GM12878 (cell line): ENCODE results near the gene ENPP7. TPM values are rescaled to one million over a fixed set of nuclear protein-coding genes. Genes with fewer than 3 reads are reported as not detected.
"Not testable (repeated sequence)": the region's sequence is repeated elsewhere in the genome, so short reads cannot be mapped to it uniquely, and the experiment has no call there.

Source experiments
- ATAC-seq: fragments of 200-7000 bp; cut with Tn5 transposase; 3 replicates; pipeline ENCODE4 v1.9.1; 2020; ENCODE audit warnings: mild to moderate bottlenecking, moderate library complexity
- BruUV-seq: library from RNA; stranded (reverse); fragments of 400-500 nt; replicated peaks from 2 replicates; lab custom pipeline; 2021; lab: Mats Ljungman, UMichigan
- CTCF ChIA-PET: fragments of 300-600 bp; sonication (Branson Sonifier 250); formaldehyde crosslinking; extraction: SDS; loops from one replicate; lab custom pipeline; 2021; ENCODE audit warnings: inconsistent platforms; lab: Yijun Ruan, JAX
- POLR2A ChIA-PET: fragments of 350-600 bp; formaldehyde crosslinking; extraction: SDS; loops from one replicate; lab custom pipeline; 2021; ENCODE audit warnings: inconsistent platforms; lab: Charles Lee
- RAD21 ChIA-PET: fragments of 300-600 bp; sonication (Branson Sonifier 250); formaldehyde crosslinking; loops from one replicate; lab custom pipeline; 2023; ENCODE audit warnings: antibody characterized with exemption; ENCODE audit not compliant: unreplicated experiment; lab: Charles Lee
- SMC1A ChIA-PET: fragments of 300-600 bp; sonication (Branson Sonifier 250); formaldehyde crosslinking; loops from one replicate; lab custom pipeline; 2023; ENCODE audit not compliant: unreplicated experiment, uncharacterized antibody; lab: Charles Lee
- DNase-seq: peaks from one replicate; pipeline ENCODE4 v3.0.0-alpha.2; 2011; ENCODE audit warnings: low read depth, low spot score
- FAIRE-seq: peaks from 3 replicates; lab custom pipeline; 2011; peaks lifted over from hg19 to GRCh38; lab: Jason Lieb, UNC
- H2AFZ ChIP-seq: 2 replicates; pipeline ENCODE4 v1.6.0; 2011; ENCODE audit warnings: low read depth, low read length, control low read depth; ENCODE audit not compliant: control insufficient read depth
- H3K27ac ChIP-seq: 2 replicates; pipeline ENCODE4 v1.5.1; 2011; ENCODE audit warnings: control low read depth; ENCODE audit not compliant: control insufficient read depth, insufficient read depth
- H3K27me3 ChIP-seq, 2 experiments: replicated peaks in 1 of 2; 2 replicates each; pipeline versions ENCODE4 v1.6.0 to v1.6.1; 2011; ENCODE audit warnings: low read length in 1 of 2; ENCODE audit not compliant: control insufficient read depth in 2 of 2, insufficient read depth in 2 of 2
- H3K36me3 ChIP-seq, 2 experiments: 2 replicates each; pipeline ENCODE4 v1.5.1; 2011; ENCODE audit warnings: low read length in 1 of 2; ENCODE audit not compliant: control insufficient read depth in 2 of 2, insufficient read depth in 2 of 2
- H3K4me1 ChIP-seq: 2 replicates; pipeline ENCODE4 v1.6.1; 2011; ENCODE audit warnings: mild to moderate bottlenecking, low read length, moderate library complexity, mixed read lengths; ENCODE audit not compliant: control insufficient read depth, insufficient read depth
- H3K4me2 ChIP-seq: 2 replicates; pipeline ENCODE4 v1.6.0; 2011; ENCODE audit warnings: control low read depth; ENCODE audit not compliant: control insufficient read depth, insufficient read depth
- H3K4me3 ChIP-seq: fragments of 200-600 bp; sonication (generic); 2 replicates; pipeline ENCODE4 v1.5.1; 2016
- H3K79me2 ChIP-seq: 2 replicates; pipeline ENCODE4 v1.6.0; 2011; ENCODE audit warnings: low read length; ENCODE audit not compliant: control insufficient read depth, insufficient read depth
- H3K9ac ChIP-seq: 2 replicates; pipeline ENCODE4 v1.8.0; 2011; ENCODE audit warnings: low read length, control low read depth, mixed read lengths; ENCODE audit not compliant: control insufficient read depth, insufficient read depth
- H3K9me3 ChIP-seq: replicated peaks from 3 replicates; pipeline ENCODE4 v1.5.1; 2011; ENCODE audit warnings: mild to moderate bottlenecking, low read length; ENCODE audit not compliant: control insufficient read depth, insufficient read depth
- H4K20me1 ChIP-seq: 2 replicates; pipeline ENCODE4 v1.6.0; 2011; ENCODE audit not compliant: control insufficient read depth, insufficient read depth
- WGBS: methylation state at CpG from one replicate; pipeline ENCODE4 v1.1.6; 2016; ENCODE audit warnings: low lambda C conversion rate; ENCODE audit not compliant: insufficient replicate concordance, insufficient coverage; ENCODE audit errors: missing lambda C conversion rate; 5-methylcytosine and 5-hydroxymethylcytosine counted together
- in situ Hi-C: fragments of 300-500 bp; cut with MboI; formaldehyde crosslinking; loops from 9 replicates; pipeline ENCODE4 v1.14.3; 2018; ENCODE audit warnings: mixed read lengths
- intact Hi-C: fragments of 100-400 bp; cut with micrococcal nuclease; formaldehyde crosslinking; loops from one replicate; pipeline ENCODE4 v1.14.2; 2022; ENCODE audit not compliant: unreplicated experiment
- polyA plus RNA-seq, 11 experiments: library from polyadenylated mRNA; depleted of rRNA in 4 of 11; unstranded in 6 of 11; stranded (reverse) in 5 of 11; fragments of >200 nt; fragmentation: Nextera tagmentation in 4 of 11; fragmentation: Illumina TruSeq in 1 of 11; extraction: Ambion mirVana in 4 of 11; extraction: Trizol in 1 of 11; gene quantifications; 1 replicate in 1 of 11; 2 replicates in 10 of 11; pipeline versions ENCODE4 v1.2.1 to v1.2.3, GENCODE V29; 2011 to 2016; ENCODE audit warnings: inconsistent platforms in 2 of 11, missing spikeins in 2 of 11, low read depth in 1 of 11
- total RNA-seq, 4 experiments: library from RNA; depleted of rRNA in 3 of 4; stranded (reverse); fragments of >200 nt in 3 of 4; fragmentation: Illumina TruSeq in 1 of 4; extraction: Trizol in 1 of 4; gene quantifications; 2 replicates each; pipeline versions ENCODE4 v1.2.1 to v1.2.3, GENCODE V29; 2013 to 2021
- TF ChIP-seq, protein P1 (sequence below): fragments of 450-650 bp; formaldehyde crosslinking; IDR thresholded peaks from 2 replicates; pipeline ENCODE4 v1.5.0; 2022; ENCODE audit warnings: mild to moderate bottlenecking, missing genetic modification characterization
- TF ChIP-seq, protein P2 (sequence below): fragments of 450-650 bp; IDR thresholded peaks from 2 replicates; pipeline ENCODE4 v1.6.1; 2014; ENCODE audit warnings: mild to moderate bottlenecking

ENPP7 gene
- total and polyA plus RNA-seq, 10 of the 15 experiments (the other 5 are each of a cell fraction or from before 2014, with no cell fraction given): 0.04 to 0.41 (median 0.18) TPM; not detected in 1

DNA sequence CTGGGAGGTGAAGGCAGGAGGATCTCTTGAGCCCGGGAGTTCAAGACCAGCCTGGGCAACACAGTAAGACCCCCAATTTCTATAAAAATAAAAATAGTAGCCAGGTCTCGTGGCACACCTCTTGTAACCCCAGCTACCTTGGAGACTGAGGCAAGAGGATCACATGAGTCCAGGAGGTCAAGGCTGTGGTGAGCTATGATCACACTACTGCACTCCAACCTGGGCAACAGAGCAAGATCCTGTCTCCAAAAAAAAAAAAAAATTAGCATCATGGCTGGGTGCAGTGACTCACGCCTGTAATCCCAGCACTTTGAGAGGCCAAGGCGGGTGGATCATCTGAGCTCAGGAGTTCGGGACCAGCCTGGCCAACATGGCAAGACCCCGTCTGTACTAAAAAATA is 40.5 kb downstream of the ENPP7 start (continued):
- TF ChIP-seq, protein P1, sequence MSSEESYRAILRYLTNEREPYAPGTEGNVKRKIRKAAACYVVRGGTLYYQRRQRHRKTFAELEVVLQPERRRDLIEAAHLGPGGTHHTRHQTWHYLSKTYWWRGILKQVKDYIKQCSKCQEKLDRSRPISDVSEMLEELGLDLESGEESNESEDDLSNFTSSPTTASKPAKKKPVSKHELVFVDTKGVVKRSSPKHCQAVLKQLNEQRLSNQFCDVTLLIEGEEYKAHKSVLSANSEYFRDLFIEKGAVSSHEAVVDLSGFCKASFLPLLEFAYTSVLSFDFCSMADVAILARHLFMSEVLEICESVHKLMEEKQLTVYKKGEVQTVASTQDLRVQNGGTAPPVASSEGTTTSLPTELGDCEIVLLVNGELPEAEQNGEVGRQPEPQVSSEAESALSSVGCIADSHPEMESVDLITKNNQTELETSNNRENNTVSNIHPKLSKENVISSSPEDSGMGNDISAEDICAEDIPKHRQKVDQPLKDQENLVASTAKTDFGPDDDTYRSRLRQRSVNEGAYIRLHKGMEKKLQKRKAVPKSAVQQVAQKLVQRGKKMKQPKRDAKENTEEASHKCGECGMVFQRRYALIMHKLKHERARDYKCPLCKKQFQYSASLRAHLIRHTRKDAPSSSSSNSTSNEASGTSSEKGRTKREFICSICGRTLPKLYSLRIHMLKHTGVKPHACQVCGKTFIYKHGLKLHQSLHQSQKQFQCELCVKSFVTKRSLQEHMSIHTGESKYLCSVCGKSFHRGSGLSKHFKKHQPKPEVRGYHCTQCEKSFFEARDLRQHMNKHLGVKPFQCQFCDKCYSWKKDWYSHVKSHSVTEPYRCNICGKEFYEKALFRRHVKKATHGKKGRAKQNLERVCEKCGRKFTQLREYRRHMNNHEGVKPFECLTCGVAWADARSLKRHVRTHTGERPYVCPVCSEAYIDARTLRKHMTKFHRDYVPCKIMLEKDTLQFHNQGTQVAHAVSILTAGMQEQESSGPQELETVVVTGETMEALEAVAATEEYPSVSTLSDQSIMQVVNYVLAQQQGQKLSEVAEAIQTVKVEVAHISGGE (CRISPR knock-in tag): no peak
- TF ChIP-seq, protein P2, sequence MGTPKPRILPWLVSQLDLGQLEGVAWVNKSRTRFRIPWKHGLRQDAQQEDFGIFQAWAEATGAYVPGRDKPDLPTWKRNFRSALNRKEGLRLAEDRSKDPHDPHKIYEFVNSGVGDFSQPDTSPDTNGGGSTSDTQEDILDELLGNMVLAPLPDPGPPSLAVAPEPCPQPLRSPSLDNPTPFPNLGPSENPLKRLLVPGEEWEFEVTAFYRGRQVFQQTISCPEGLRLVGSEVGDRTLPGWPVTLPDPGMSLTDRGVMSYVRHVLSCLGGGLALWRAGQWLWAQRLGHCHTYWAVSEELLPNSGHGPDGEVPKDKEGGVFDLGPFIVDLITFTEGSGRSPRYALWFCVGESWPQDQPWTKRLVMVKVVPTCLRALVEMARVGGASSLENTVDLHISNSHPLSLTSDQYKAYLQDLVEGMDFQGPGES: no peak

DNA sequence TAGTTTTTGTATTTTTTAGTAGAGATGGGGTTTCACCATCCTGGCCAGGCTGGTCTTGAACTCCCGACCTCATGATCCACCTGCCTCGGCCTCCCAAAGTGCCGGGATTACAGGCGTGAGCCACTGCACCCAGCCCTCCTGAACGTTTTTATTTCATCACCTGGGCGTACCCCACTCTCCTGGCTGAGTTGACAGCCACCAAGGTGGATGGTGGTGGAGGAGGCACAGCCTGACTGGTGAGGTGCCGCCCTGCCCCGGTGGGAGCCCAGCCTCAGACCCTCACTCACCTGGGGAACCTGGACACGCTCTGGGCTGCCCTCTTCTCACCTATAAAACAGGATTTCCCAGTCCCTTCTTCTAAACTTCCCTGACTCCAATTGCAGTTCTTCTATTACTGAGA is 42.0 kb downstream of the ENPP7 start:
- DNase-seq, CTCF ChIA-PET, H3K36me3 ChIP-seq, H3K9ac ChIP-seq, H3K9me3 ChIP-seq, H2AFZ ChIP-seq, ATAC-seq, in situ Hi-C loops, H3K4me2 ChIP-seq, H3K79me2 ChIP-seq, BruUV-seq, H4K20me1 ChIP-seq, RAD21 ChIA-PET, FAIRE-seq, H3K4me1 ChIP-seq, SMC1A ChIA-PET, POLR2A ChIA-PET, intact Hi-C loops, H3K4me3 ChIP-seq, H3K27ac ChIP-seq: not testable (repeated sequence)
- WGBS: 7% methylated on average over 9 of the region's 9 CpGs
- H3K27me3 ChIP-seq: peaks cover 10 to 11% of the 10 kb centered on the region in 2 experiments
